NCI-H1092 treated with DMSO at 0.1 percent for 48 hours (cell line): ENCODE results near the gene DUSP7.

Experiments
- DNase-seq: peaks from one replicate; lab custom pipeline; 2025; lab: John Stamatoyannopoulos, UW

DUSP7 gene

DNA sequence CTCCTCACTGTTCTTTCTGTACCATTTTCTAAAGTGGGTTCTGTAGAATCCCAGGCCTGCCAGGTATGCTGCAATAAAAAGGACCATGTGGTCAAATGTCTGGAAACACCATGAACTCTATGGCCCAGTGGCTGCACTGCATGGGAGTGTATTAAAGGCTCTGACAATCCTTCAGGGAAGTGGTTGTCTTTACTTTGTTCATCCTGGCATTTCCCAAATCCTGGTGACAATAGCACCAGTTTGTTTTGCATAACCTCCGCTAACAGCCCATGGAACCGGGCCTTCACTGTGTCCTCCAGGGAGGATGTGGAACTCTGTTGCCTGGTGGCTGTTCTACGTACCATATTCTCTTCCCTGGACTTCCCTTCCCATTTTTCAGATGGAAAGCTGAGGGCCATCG is 11.2 kb upstream of the DUSP7 start:
- no peak for DNase-seq

DNA sequence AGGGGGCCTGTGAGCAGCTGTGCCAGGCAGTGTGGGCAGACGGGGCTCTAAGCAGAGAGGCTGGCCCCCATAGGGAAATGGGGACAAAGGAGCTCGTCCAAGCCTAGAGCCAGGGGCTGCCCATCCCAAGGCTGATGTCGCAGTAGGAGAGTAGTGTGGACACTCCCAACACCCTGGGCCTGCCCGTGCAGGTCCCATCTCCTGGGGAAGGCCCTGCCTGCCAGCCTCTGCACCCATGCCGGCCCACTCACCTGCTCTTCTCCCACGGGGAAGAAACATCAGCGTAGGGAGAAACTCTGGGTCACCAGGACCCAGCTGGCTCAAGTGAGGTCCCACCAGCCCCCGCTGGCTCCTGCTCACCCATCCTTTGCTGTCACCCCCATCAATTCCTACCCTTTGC is 10.7 kb upstream of the DUSP7 start:
- no peak for DNase-seq

DNA sequence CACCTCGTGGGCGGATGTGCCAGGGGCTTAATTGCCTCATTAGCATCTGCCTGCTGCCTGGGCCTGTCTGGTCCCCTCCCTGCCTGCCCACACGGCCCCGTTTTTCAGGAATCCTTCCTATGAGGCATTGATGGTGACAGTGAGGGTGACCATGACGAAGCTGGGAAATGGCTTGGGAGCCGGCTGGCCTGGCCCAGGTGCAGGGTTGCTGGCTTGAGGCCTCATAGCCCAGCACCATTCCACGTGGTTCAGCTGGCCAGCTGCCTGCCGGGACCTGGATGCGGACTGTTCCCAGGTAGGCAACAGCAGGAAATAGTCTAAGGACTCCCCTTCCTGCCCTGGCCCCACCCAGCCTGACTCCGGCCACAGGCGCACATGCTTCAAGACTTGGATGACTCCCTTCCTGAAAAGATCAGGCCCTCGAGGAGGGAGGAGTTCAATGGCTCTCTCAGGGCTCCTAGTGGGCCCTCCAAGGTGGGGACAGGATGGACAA is 8.9 kb upstream of the DUSP7 start:
- DNase-seq = no peak

DNA sequence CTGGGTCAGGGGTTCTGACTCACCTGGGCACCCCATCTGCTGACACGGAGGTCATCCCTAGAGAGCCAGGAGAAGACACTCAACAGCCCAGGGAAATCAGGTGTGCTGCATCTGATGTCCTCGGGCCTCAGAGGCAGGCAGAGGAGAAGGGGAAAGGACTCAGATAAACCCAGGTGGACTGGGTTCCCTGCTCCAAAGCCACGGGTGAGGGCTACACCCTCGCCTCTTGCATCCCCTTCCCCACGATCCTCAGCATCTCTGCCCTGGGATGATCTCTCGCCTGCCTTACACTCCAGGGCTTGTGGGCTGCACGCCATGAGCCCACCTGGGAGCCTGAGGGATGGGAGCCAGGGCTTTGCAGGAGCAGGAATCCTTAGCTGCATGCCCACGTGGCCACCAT is 8.2 kb upstream of the DUSP7 start:
- no peak for DNase-seq

DNA sequence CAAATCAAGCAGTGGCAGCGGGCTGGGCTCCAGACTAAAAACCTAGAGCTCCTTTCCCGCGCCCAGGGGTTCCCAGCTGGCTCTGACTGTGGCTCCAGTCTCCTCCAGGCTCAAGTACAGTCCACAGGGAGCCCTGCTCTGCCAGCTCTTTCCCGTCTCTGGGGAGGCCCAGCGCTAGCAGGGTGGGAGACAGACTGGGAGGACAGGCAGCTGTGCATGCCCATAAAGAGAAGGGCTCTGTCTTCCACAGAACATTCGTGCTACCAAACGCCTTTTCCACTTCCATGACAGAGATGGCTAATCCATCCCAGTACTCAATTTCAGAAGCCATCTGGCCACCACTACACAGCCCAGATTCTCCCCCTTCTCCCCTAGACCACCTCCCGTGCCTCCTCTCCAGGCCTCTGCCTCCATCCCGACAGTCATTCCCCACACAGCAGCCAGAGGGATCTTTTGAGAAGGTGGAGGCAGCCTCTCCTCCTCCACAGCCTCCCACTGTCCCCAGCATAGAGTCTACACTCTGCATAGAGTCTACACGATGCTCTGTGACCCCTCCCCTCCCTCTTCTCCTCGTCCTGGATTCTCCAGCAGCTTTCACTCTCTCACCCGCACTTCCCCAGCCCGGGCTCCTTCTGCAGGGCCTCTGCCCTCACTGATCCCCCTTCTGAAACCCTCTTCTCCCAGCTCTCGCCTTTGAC is 6.8 kb upstream of the DUSP7 start:
- peak; percentile 14 for DNase-seq

DNA sequence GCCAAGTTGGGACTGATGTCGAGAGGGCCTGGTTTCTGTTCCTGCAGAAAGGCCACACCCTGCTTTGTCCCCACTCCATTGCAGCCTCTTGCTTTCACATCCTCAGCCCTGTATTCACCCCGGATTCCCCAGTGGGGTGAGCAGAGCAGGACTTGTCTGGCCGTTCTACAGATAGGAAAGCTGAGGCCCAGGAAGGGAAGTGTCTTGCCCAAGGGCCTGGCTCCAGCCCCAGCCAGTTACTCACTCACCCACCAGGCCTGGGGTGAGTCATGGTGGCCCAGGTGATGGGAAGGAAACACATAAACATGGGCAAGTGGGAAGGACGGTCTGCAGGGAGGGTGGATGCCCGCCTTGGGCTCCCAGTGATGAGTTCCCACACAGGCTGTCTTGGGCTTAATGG is 6.1 kb upstream of the DUSP7 start:
- no peak for DNase-seq

DNA sequence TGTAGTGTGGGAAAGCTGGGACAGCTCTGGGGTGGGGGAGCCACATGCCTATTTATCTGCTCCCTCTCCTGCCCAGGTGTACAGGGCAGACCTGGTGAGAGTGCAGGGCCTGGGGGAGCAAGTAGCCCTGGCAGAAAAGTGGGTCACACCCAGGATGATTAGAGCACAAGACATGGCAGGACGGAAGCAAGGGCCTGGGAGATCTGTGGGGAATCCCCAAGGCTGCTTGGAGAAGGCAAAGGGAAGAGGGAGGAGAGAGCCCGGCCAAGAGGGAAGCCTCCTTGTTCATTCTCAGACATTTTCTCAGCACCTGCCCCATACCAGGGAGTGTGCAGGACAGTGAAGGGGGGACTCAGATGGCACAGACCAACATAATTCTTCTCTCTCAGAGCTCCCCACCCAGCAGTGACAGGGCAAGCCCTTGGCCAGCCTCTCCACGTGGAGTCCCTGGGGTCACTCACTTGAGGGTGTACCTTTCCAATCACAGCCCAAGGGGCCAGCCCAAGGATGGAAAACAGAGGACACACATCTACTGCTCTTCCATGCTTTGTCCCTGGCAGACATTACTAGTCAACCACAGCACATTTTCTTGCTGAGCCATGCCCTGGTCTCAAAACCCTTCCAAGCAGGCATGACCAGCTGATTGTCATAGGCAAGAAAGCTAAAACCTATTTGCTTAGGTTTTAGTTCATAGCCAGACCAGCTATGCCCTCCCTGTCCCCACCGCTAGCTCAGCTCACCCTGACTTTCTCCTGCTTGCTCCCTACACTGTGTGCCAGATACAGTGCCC is 4.9 kb upstream of the DUSP7 start:
- no peak for DNase-seq

DNA sequence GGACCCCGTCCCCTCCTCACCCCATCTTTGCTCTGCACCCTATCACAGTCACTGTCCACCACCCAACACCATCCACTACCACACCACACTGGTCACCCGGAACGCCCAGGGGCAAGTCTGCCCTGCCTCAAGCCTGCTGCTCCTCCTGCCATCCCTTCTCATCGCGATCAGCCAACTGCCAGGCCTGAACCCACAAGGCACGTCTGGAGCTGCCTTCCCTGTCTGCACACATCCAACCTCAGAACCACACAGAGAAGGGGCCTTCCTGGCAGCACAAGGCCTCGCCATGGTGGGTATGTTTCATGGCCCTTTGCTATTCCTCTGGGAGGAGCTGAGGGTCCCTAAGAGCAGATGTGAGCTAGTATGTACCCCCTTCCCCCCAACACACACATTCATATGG is 3.4 kb upstream of the DUSP7 start:
- no peak for DNase-seq

DNA sequence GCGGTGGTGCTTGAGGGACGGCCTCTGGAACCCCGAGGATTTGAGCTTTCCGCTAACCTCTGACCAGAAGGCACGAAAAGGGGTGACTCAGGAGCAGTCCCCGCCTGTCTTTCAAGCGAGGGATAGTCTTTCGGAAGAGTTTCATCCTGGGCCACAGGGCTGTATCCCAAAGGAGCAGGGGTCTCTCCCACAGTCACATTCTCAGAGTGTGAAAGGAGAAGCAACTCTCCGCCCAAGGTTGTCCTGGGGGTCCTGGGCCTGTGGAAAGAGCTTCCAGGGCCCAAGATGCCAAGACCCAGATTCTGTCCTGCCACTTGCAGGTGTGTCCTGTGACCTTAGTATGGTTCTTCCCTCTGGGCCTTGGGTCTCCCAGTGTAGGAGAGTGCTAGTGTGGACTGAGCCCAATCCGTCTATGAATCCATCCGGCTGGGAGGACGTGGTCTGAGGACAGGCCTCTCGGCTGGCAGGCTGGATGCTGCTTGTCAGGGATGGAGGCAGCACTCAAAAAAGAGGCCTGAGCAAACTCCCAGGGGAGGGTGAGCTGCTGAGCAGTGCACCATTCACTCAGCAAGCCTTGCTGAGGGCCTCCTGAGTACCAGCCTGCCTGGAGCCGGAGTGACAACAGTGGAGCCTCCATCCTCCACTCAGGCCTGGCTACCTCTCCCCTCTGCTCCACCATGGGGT is 1.6 kb upstream of the DUSP7 start:
- DNase-seq = no peak

DNA sequence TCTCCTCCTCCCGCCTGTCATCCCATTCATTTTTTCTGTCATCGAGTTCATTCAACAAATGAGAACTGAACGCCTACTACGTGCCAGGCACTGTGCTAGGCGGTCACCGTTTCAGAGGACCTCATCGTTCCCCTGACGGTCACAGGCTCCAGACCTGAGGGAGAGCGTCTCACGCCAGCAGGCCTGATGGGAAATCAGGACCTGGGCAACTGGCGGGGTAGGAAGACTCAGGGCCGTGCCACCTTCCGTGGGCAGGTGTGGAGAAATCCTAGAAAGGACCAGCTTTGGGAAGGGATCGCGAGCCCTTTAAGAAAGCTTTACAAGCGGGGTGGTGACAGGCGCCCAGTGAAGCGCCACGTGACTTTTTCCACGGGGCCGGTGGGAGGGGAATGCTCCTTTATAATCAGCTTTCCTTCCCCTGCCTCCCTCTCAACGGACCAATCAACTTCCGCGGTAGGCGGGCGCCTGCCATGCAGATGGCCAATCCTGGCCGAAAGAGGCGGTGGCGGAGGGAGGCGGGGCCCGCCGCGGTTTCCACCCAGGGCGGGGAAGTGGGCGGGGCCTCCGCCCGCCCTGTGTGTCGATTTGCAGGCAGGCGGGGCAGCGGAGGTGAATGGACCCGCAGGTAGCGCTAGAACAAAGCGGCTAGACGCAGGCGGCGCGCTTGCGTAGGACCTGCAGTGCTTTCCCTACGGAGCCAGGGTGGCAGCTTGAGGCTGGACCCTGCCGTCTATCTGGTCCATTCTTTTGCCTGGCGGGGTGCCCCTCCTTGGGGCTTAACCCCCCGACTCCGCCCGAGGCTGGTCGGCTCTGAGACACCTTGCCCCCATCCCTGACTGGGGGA is 819 bp upstream of the DUSP7 start:
- DNase-seq = peak; percentile 95

DNA sequence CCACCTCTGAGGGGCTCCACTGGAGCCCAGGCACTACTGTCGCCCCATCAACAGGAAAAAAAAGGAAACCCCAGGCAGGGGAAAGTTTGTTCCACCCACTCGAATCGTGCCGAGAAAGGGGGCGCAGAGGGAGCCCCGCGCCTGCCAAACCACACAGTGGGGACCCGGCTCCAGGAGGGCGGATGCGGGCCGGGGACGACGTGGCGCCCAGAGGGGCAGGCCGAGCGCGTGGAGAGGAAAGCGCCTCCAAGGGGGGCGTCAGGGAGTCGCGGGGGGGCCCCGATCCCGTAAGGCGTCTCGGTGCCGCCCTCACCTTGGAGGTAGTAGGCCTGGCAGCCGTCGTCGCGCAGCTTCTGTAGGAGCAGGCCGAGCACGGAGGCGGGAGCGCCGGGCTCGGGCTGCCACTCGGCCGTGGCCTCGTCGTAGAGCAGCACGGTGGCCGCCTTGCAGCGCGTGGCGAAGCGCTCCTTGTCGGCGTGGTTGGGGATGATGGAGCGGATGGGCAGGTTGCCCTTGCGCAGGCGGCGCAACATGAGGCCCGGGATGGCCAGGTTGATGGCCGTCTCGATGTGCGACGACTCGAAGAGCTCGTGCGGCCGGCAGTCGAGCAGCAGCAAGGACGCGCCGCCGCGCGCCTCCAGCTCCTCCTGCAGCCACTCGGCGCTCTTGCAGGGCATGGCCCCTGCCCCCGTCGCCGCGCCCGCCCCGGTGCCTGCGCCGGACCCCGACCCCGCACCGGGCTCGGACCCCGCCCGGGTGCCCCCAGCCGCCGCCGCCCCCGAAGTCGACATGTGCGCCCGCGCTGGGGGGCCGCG is 627 bp downstream of the DUSP7 start:
- peak; percentile 20 for DNase-seq

DNA sequence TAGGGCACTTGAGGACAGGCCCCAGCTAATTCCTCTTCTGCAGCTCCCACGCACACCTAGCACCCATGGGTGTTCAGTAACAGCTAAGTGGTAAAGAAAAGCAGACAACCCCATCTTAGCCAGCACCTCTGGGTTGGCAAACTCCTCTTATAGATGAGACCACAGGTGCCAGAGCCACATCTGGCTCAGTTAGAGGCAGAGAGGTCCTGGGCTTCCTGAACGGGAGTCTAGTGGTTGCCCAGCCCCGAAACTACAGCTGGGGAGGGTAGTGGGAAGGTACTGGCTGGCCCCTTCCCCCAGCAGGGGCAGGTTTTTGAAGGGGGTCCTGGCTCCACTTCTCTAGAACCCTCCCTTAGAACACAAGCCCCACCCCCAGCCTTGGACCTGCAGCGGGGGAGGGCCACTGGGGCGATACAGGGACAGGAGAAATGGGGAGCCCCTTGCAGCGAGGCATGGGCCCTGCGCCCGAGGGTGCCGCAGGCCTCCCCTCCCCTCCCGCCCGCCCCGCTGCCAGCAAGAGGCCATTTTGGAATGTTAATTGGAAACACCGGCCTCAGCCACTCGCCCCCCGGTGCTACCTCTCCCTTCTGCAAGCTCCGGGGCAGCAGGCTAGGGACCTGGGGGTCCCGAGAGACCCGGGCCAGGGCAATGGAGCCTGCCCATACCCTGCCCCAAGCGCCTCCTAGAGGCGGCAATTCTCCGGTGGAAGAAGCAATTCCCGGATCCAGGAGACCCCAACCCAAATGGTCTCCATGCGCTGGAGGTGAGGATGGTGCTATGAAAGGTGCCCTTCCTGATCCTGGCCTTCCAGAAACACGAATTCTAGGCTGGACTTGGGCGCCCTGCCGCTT is 1.5 kb downstream of the DUSP7 start:
- DNase-seq = no peak

DNA sequence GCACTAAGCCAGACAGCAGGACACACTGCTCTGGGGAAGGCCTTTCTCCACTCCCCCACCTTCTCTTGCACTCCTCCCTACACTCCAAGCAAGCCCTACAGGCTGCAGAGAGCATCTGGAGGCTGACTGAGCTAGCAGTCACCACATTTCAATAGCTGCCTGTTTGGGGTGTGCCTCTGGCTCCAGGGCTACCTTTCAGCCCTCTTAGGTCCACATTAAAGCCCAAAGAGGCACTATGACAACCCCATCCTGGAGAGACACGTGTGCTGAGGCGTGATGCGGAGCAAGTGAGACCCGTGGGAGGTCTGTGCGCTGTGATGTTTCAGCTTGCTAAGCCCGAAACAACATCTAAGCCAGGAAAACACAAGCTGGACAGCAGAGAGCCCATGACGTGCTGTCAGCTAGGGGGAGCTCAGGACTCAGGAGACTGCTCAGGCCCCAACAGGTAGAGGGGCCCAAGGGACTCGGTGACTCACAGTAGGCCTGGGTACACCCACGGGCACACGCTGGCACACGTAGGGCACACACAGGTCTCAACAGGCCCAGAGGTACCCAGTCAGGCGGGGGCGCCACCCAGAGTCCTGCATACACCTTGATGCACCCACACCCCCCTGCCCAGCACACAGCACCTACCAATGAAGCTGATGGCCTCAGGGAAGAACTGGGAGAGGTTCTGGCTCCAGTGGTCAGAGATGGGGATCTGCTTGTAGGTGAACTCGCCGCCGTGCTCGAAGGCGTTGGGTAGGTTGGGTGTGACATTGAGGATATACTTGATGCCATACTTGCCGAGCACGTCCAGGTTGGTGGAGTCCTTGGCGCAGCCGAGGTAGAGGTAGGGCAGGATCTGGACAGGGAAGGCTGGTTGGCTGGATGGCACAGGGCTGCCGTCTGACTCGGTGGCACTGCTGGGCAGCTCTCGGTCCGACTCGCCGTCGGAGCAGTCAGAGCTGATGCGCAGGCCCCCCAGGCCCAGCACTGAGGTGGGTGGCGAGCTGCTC is 2.8 kb downstream of the DUSP7 start:
- no peak for DNase-seq

DNA sequence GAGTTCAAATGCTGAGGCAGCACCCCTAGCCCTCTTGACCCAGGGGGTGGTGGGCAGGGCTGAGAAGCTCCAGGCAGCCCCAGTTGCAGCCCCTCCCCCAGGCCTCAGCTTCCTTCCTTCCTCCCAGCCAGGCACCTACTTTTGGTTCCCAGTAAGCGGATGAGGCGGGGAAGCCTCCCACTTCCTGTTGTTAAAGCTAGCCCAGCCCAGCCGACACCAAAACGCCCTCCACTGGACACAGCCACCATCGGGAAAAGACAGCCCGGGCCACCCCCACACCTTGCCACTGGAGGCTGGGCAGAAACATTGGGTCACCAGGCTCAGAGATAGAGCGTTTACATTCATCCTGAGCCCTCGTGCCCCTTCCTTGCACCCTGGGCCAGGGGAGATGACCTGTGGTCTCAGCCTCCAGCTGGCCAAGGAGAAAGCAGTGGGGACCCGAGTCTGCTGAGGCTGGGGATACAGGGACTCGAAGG is 3.5 kb downstream of the DUSP7 start:
- no peak for DNase-seq

DNA sequence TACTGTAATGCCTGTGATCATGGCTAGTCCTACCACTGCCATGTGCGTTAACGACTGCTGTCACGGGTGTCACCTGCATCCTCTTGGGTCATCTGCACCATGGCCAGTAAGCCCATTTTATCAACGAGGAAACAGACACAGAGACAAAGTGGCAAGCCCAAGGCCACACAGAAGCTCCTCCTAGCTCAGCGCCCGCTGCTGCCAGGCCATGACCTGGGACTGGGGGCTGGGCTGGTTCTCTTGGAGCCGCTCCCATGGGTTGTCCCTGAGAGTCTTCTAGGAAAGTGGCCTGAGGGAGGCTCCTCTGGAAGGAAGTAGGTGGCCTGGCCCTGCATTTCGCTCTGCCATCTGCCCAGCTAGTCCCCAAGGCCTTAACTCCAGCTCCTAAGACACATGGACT is 4.9 kb downstream of the DUSP7 start:
- no peak for DNase-seq

DNA sequence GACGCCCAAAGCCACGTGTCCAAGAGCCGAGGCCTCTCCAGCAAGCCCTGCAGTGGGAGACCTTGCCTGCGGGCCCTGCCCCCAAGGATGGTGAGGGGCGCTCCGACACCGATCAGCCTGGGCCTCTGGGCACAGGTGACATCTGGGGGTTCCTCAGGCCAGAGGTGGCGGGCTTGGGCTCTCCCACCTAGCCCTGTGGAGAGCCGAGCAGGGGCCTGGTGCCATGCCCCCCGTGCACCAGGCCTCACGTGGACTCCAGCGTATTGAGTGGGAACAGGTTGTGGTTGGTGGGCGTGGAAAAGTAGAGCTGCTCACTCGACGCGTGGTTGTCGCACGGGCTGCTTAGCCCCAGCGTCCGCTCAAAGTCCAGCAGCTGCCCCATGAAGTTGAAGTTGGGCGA is 5.8 kb downstream of the DUSP7 start:
- no peak for DNase-seq

DNA sequence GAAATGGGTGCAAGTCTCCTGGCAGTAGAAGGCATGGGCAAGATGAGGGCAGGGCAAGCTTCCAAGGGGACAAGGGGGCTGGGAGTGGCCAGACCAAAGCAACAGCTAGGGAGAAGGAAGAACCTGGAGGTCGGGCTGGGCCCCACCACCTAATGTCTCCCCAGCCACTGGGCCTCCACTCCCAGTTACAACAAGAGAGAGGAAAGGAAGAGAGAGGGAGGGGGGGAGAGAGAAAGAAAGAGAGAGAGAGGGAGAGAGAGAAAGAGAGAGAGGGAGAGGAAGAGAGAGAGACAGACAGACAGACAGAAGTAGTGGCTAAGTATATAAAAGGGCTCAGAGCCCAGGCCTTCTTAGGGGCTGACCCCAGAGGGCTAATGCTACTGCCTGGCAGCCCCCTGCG is 6.9 kb downstream of the DUSP7 start:
- DNase-seq = no peak

DNA sequence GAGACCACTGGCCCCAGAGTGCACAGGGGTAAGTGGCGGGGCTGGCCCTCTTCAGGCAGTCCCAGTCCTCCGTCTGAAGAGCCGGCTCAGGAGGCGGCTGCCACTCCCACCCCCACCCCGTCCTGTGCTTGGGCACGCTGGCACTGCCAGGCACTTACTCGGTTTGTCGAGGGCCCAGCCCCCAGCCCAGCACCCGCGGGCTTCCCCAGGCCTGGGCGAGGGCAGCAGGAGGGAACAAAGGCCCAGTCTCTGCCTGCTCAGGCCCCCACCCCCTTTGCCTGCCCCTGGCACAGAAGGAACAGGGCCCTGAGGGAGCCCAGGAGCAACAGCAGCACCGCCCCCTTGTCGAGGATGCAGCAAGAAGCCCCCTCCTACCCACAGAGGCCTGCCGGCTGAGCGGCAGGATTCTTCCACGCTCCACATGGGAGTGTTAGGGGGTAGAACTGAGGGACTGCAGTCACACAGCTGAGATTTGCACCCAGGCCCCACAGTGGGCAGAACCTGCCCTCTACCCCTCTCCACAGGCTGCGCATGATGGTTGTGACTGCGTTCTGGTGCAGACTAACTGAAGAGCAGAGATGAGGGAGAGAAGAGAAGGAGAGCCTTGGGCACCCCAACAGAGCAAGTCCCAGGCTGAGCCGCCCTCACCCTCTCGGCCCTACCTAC is 8.9 kb downstream of the DUSP7 start:
- DNase-seq = no peak
